H1 (cell line): ENCODE results near the gene HOXB6.

ENCODE experiments used
- BRCA1 ChIP-seq: IDR thresholded peaks from 2 replicates; pipeline ENCODE4 v1.6.1; 2012; ENCODE audit warnings: low read depth, low read length, improper control_type of control experiment
- CBX8 ChIP-seq: fragments of 300-800, 300-1000 bp; sonication (generic); IDR thresholded peaks from 2 replicates; pipeline ENCODE4 v1.7.1; 2016; ENCODE audit warnings: low read depth, low read length, borderline replicate concordance
- CEBPB ChIP-seq: IDR thresholded peaks from 2 replicates; pipeline ENCODE4 v1.6.1; 2012; ENCODE audit warnings: low read depth, low read length
- EZH2 ChIP-seq: fragments of 200-600 bp; sonication (generic); IDR thresholded peaks from 2 replicates; pipeline ENCODE4 v1.7.1; 2012; ENCODE audit warnings: low read depth, mild to moderate bottlenecking, moderate library complexity, low read length, inconsistent platforms; ENCODE audit not compliant: severe bottlenecking
- JUN ChIP-seq: IDR thresholded peaks from 2 replicates; pipeline ENCODE4 v1.6.1; 2011; ENCODE audit warnings: low read depth, mild to moderate bottlenecking, improper control_type of control experiment, low read length
- POLR2A ChIP-seq, 2 experiments: IDR thresholded peaks; 1 replicate in 1 of 2; 2 replicates in 1 of 2; pipeline ENCODE4 v1.6.1; 2011; ENCODE audit warnings: low read depth in 2 of 2, low read length in 2 of 2, mild to moderate bottlenecking in 2 of 2; ENCODE audit errors: control extremely low read depth in 1 of 2
- POLR2AphosphoS5 ChIP-seq: IDR thresholded peaks from 2 replicates; pipeline ENCODE4 v1.6.1; 2011; ENCODE audit warnings: low read depth, low read length
- RBBP5 ChIP-seq: IDR thresholded peaks from 2 replicates; pipeline ENCODE4 v1.7.1; 2012; ENCODE audit warnings: low read depth, mild to moderate bottlenecking, inconsistent platforms, low read length, moderate library complexity, borderline replicate concordance
- SAP30 ChIP-seq: fragments of 300-600 bp; sonication (generic); IDR thresholded peaks from 2 replicates; pipeline ENCODE4 v1.7.1; 2012; ENCODE audit warnings: low read length, moderate library complexity, mild to moderate bottlenecking, inconsistent platforms; ENCODE audit not compliant: insufficient read depth, insufficient replicate concordance
- SP2 ChIP-seq: IDR thresholded peaks from 2 replicates; pipeline ENCODE4 v1.6.1; 2012; ENCODE audit warnings: mild to moderate bottlenecking, low read length, inconsistent platforms
- TF ChIP-seq, protein P1 (sequence below), 3 experiments: IDR thresholded peaks; 1 replicate in 2 of 3; 2 replicates in 1 of 3; pipeline versions ENCODE4 v1.5.1 to v1.6.1; 2011; ENCODE audit warnings: low read length in 3 of 3, mild to moderate bottlenecking in 3 of 3, inconsistent platforms in 2 of 3, low read depth in 1 of 3, moderate library complexity in 1 of 3; ENCODE audit not compliant: insufficient read depth in 1 of 3; ENCODE audit errors: control extremely low read depth in 1 of 3
- TF ChIP-seq, protein P2 (sequence below): IDR thresholded peaks from 2 replicates; pipeline ENCODE4 v1.6.1; 2012; ENCODE audit warnings: low read length, inconsistent platforms

DNA sequence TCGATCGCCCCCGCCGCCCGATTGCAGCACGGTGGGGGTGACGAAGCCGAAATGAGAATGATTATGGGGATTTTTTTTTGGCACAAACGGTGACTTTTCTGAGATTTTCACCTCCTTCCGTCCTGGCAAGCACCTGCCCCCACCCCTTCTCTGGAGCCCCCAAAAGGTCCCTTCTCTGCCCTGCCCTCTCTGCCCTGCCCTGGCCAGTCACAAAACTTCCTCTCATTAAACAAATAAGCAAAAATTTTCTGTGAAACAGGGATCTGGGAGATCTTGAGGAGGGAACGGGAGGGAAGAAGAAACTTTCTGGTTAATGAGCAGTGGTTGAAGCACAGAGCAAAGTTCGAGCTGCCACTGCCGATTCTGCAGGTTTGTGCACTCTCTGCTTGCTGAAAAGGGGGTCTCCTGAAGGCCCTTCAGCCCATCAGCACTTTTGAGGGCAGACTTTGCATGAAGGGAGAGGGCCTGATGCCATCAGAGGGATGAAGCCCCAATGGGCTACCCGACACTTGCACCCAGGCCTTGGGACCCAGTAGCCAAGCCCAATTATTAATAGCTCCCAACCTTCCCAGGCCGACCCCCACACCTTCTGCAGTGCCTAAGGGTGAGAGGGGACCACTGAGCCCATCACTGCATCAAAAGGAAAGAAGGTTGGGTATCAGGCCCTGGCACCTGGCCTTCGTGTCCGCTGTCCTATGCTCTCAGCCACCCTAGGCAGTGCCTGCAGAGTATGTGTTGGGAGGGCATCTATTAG is 11.4 kb upstream of the HOXB6 start:
- TF ChIP-seq POLR2A (IDR thresholded peaks at IDR 0.05; ENCODE audit: control extremely low read depth in 1 of 2, low read depth in 2 of 2, low read length in 2 of 2) (no peak), JUN (no peak), CBX8 (no peak), RBBP5 (no peak), POLR2AphosphoS5 (no peak), SP2 (no peak), EZH2 (peak; percentile 94), BRCA1 (no peak), CEBPB (no peak), SAP30 (no peak)
- TF ChIP-seq, protein P1, sequence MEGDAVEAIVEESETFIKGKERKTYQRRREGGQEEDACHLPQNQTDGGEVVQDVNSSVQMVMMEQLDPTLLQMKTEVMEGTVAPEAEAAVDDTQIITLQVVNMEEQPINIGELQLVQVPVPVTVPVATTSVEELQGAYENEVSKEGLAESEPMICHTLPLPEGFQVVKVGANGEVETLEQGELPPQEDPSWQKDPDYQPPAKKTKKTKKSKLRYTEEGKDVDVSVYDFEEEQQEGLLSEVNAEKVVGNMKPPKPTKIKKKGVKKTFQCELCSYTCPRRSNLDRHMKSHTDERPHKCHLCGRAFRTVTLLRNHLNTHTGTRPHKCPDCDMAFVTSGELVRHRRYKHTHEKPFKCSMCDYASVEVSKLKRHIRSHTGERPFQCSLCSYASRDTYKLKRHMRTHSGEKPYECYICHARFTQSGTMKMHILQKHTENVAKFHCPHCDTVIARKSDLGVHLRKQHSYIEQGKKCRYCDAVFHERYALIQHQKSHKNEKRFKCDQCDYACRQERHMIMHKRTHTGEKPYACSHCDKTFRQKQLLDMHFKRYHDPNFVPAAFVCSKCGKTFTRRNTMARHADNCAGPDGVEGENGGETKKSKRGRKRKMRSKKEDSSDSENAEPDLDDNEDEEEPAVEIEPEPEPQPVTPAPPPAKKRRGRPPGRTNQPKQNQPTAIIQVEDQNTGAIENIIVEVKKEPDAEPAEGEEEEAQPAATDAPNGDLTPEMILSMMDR (IDR thresholded peaks at IDR 0.05; ENCODE audit: control extremely low read depth in 1 of 3, insufficient read depth in 1 of 3, low read depth in 1 of 3, low read length in 3 of 3), result no peak
- TF ChIP-seq, protein P2, sequence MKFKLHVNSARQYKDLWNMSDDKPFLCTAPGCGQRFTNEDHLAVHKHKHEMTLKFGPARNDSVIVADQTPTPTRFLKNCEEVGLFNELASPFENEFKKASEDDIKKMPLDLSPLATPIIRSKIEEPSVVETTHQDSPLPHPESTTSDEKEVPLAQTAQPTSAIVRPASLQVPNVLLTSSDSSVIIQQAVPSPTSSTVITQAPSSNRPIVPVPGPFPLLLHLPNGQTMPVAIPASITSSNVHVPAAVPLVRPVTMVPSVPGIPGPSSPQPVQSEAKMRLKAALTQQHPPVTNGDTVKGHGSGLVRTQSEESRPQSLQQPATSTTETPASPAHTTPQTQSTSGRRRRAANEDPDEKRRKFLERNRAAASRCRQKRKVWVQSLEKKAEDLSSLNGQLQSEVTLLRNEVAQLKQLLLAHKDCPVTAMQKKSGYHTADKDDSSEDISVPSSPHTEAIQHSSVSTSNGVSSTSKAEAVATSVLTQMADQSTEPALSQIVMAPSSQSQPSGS, result no peak
